Testis (tissue), 2 donors: ENCODE measurements around the gene WFIKKN1.

ENCODE experiments used
- CTCF ChIP-seq, 3 experiments: fragments of 450-650 bp in 2 of 3; fragments of 200-600 bp in 1 of 3; sonication (generic) in 1 of 3; IDR thresholded peaks; one replicate each; pipeline ENCODE4 v1.5.1; 2016 to 2019; ENCODE audit warnings: antibody characterized with exemption in 3 of 3, mild to moderate bottlenecking in 2 of 3, moderate library complexity in 1 of 3
- POLR2A ChIP-seq: fragments of 450-650 bp; IDR thresholded peaks from one replicate; pipeline ENCODE4 v1.6.1; 2017; ENCODE audit warnings: antibody characterized with exemption, mild to moderate bottlenecking, moderate library complexity

GRCh38 chr16:593406-593805 is 37.4 kb upstream of the WFIKKN1 start:
- no peak for TF ChIP-seq POLR2A
- no peak for TF ChIP-seq CTCF (IDR thresholded peaks at IDR 0.05)
